NOMO-1 (cell line): ENCODE results near the gene SIGLEC9.

Experiments
- DNase-seq, 2 experiments: peaks; one replicate each; lab custom pipeline; 2025; ENCODE audit not compliant: unreplicated experiment in 2 of 2; lab: John Stamatoyannopoulos, UW

The SIGLEC9 gene

GRCh38 chr19:51173681-51174080, 49.0 kb downstream of the SIGLEC9 start:
- no peak for DNase-seq

- DNase-seq, result no peak
Measured at GRCh38 chr19:51179256-51179655, 54.5 kb downstream of the SIGLEC9 start.
